Endothelial cell (in vitro differentiated cells): ENCODE data around the gene CXorf49. TPM values are rescaled to one million over a fixed set of nuclear protein-coding genes. Genes with fewer than 3 reads are reported as not detected.
A peak's percentile ranks its signal among the peaks of the same experiment; 100 is the strongest.
"Not testable (repeated sequence)": the region's sequence is repeated elsewhere in the genome, so short reads cannot be mapped to it uniquely, and the experiment has no call there.

Experiments
- DNase-seq: peaks from one replicate; pipeline ENCODE4 v3.0.0; 2021; ENCODE audit warnings: low spot score
- H3K27ac Mint-ChIP-seq: one replicate; pipeline ENCODE4 v1.8.0; 2021; ENCODE audit warnings: mixed read lengths, inconsistent platforms; ENCODE audit not compliant: unreplicated experiment
- H3K27me3 Mint-ChIP-seq: one replicate; pipeline ENCODE4 v1.8.0; 2021; ENCODE audit warnings: mild to moderate bottlenecking, moderate library complexity, mixed read lengths, inconsistent platforms; ENCODE audit not compliant: unreplicated experiment
- H3K36me3 Mint-ChIP-seq: one replicate; pipeline ENCODE4 v1.8.0; 2021; ENCODE audit warnings: mild to moderate bottlenecking, low read depth, mixed read lengths, inconsistent platforms; ENCODE audit not compliant: unreplicated experiment
- H3K4me1 Mint-ChIP-seq: one replicate; pipeline ENCODE4 v1.8.0; 2021; ENCODE audit warnings: mild to moderate bottlenecking, mixed read lengths, inconsistent platforms; ENCODE audit not compliant: unreplicated experiment
- H3K4me3 Mint-ChIP-seq: one replicate; pipeline ENCODE4 v1.8.0; 2021; ENCODE audit warnings: mild to moderate bottlenecking, mixed read lengths, inconsistent platforms; ENCODE audit not compliant: unreplicated experiment
- H3K9me3 Mint-ChIP-seq: one replicate; pipeline ENCODE4 v1.8.0; 2021; ENCODE audit warnings: mixed read lengths, inconsistent platforms; ENCODE audit not compliant: unreplicated experiment
- CTCF ChIP-seq: fragments of 200-600 bp; sonication (generic); IDR thresholded peaks from one replicate; pipeline ENCODE4 v1.5.0; 2021; ENCODE audit warnings: antibody characterized with exemption; ENCODE audit not compliant: unreplicated experiment
- total RNA-seq: library from RNA; stranded (reverse); fragmentation: NEBNext Ultra II Directional; extraction: Animal tissue kit (Norgen Biotek cat#: 25700); gene quantifications from one replicate; pipeline ENCODE4 v1.2.1, GENCODE V29; 2021; ENCODE audit not compliant: unreplicated experiment

Gene CXorf49
- total RNA-seq, 1 donor from 2014 or later = not detected

DNA sequence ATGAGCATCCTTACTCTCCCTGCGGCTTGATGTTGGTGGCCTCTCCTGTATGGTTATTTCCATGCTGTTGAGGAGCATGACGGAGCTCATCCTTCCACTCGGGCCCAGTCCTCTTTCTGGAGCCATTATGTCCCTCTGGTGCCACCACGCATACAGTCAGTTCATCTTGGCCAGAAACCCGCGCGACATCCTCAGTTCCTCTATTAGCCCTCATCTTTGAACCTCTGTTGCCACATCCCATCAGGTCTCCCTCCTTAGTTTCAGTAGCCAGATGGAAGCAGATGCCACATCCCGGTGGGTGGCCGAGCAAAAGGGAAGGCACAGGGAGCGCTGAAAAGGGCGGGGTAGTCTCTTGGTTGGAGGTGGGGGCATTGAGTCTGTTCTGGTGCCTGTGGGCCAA is 46.1 kb downstream of the CXorf49 start:
- H3K27me3 Mint-ChIP-seq = peaks cover 6% of the 10 kb centered on the region
- no peaks in the 10 kb centered on the region for H3K36me3 Mint-ChIP-seq
- H3K4me3 Mint-ChIP-seq = no peak overlapping the region
- H3K4me1 Mint-ChIP-seq = peaks cover 10% of the 10 kb centered on the region
- TF ChIP-seq CTCF = no peak
- no peak for DNase-seq
- H3K27ac Mint-ChIP-seq = no peak overlapping the region
- H3K9me3 Mint-ChIP-seq = no peaks in the 10 kb centered on the region

DNA sequence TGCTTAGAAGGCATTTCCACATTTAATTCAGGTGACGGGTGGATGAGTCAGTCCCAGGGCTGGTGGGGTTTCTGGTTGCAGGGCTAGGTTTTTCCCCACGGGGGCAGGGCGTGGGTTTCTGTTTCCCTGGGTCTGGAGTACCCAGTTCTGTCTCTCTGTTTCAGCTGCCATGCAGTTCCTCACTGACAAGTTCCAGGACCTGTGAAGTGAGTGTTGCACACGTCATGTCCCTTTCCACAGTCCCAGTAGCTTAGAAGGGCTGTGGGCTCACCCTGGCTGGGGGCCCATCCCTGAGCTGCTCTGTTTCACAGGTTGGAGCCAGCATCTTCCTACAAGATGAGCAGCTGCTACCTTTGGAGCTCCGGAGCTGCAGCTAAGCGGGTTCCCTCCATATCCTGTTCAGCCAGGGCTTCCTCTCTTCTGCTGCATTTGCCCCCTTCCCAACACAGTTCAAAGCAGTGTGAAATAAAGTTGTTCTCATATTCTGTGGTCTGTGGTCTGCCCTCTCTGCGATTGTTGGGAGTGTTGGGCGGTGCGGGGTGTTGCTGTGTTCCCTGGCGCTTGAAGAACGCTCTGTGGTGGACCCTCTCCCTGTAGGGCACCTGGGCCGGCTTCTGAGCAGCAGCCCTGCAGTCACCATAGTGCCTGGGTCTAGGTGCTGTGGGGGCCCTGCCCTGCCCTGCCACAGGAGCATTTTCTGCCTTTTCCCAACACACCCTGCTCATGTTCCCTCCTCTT is 46.9 kb downstream of the CXorf49 start:
- TF ChIP-seq CTCF = no peak
- H3K4me1 Mint-ChIP-seq = peaks cover 10% of the 10 kb centered on the region
- H3K27me3 Mint-ChIP-seq = peaks cover 6% of the 10 kb centered on the region
- no peak overlapping the region for H3K27ac Mint-ChIP-seq
- no peak for DNase-seq
- H3K4me3 Mint-ChIP-seq = no peak overlapping the region
- H3K9me3 Mint-ChIP-seq = no peaks in the 10 kb centered on the region
- no peaks in the 10 kb centered on the region for H3K36me3 Mint-ChIP-seq

GRCh38 chrX:71669947-71670346 is 48.1 kb downstream of the CXorf49 start:
- not testable (repeated sequence) for H3K9me3 Mint-ChIP-seq

GRCh38 chrX:71669492-71669891 is 48.6 kb downstream of the CXorf49 start:
- H3K9me3 Mint-ChIP-seq = no peaks in the 10 kb centered on the region
- no peaks in the 10 kb centered on the region for H3K36me3 Mint-ChIP-seq
- no peak overlapping the region for H3K27ac Mint-ChIP-seq
- no peak overlapping the region for H3K4me3 Mint-ChIP-seq
- DNase-seq = no peak
- H3K27me3 Mint-ChIP-seq = peaks cover 6% of the 10 kb centered on the region
- H3K4me1 Mint-ChIP-seq = peaks cover 10% of the 10 kb centered on the region
- no peak for TF ChIP-seq CTCF

More at GRCh38 chrX:71669947-71670346, 48.1 kb downstream of the CXorf49 start:
- H3K27ac Mint-ChIP-seq, H3K4me3 Mint-ChIP-seq, H3K4me1 Mint-ChIP-seq, H3K36me3 Mint-ChIP-seq, H3K27me3 Mint-ChIP-seq: not testable (repeated sequence)
- DNase-seq = peak; percentile 38

- DNase-seq = no peak
- Mint-ChIP-seq H3K27me3 (peaks cover 4% of the 10 kb centered on the region), H3K4me3 (no peak overlapping the region), H3K4me1 (peaks cover 10% of the 10 kb centered on the region), H3K36me3 (no peaks in the 10 kb centered on the region), H3K27ac (no peak overlapping the region), H3K9me3 (no peaks in the 10 kb centered on the region)
- TF ChIP-seq CTCF = no peak
Observed at GRCh38 chrX:71668248-71668595, 49.9 kb downstream of the CXorf49 start.
